Measurements from ENCODE around the gene CCM2. TPM values are rescaled to one million over a fixed set of nuclear protein-coding genes. Genes with fewer than 3 reads are reported as not detected.
A peak's percentile ranks its signal among the peaks of the same experiment; 100 is the strongest.

CCM2 gene
- total and polyA plus RNA-seq, 2 of the 8 experiments (the other 6 are each of a cell fraction or from before 2014, with no cell fraction given): 31.6 to 41.2 TPM

Small RNA genes within 50 kb of the gene (small RNA-seq; reads per million reads assigned to genes)
- 1.9 reads per million, percentile 12 among the genes with 10 or more reads in this experiment for gene SNORA5A (ENCODE audit: insufficient read depth)
- gene SNORA5B (ENCODE audit: insufficient read depth): not detected
- gene SNORA5C (ENCODE audit: insufficient read depth): 6.7 reads per million, percentile 72 among the genes with 10 or more reads in this experiment

Other genes starting within 250 kb of the CCM2 start
- 2,865 and 2,888 TPM in 2 replicates for gene PPIA, start 203.5 kb upstream of the CCM2 start, total RNA-seq (2021; fragmentation: NEBNext Ultra II Directional; extraction: Animal tissue kit (Norgen Biotek cat#: 25700))
- 3,630 and 5,394 TPM in 2 replicates for gene PPIA, start 203.5 kb upstream of the CCM2 start, polyA plus RNA-seq (2011; rRNA removed)
- gene H2AZ2, start 152.1 kb upstream of the CCM2 start, total RNA-seq (2021; fragmentation: NEBNext Ultra II Directional; extraction: Animal tissue kit (Norgen Biotek cat#: 25700)): 187 and 190 TPM in 2 replicates
- 150 and 168 TPM in 2 replicates for gene H2AZ2, start 152.1 kb upstream of the CCM2 start, polyA plus RNA-seq (2011; rRNA removed)
- gene PURB, start 114.7 kb upstream of the CCM2 start, total RNA-seq (2021; fragmentation: NEBNext Ultra II Directional; extraction: Animal tissue kit (Norgen Biotek cat#: 25700)): 21.9 and 22.7 TPM in 2 replicates
- 3.0 and 3.3 TPM in 2 replicates for gene PURB, start 114.7 kb upstream of the CCM2 start, polyA plus RNA-seq (2011; rRNA removed)
- gene MYO1G, start 21.2 kb upstream of the CCM2 start, total RNA-seq (2021; fragmentation: NEBNext Ultra II Directional; extraction: Animal tissue kit (Norgen Biotek cat#: 25700)): 0.11 and 0.19 TPM in 2 replicates
- gene MYO1G, start 21.2 kb upstream of the CCM2 start, polyA plus RNA-seq (2011; rRNA removed): 0.08 and 0.11 TPM in 2 replicates
- gene NACAD, start 88.8 kb downstream of the CCM2 start, total RNA-seq (2021; fragmentation: NEBNext Ultra II Directional; extraction: Animal tissue kit (Norgen Biotek cat#: 25700)): 6.0 and 6.4 TPM in 2 replicates
- gene NACAD, start 88.8 kb downstream of the CCM2 start, polyA plus RNA-seq (2011; rRNA removed): 1.3 and 2.7 TPM in 2 replicates
- gene TBRG4, start 111.5 kb downstream of the CCM2 start, total RNA-seq (2021; fragmentation: NEBNext Ultra II Directional; extraction: Animal tissue kit (Norgen Biotek cat#: 25700)): 137 and 146 TPM in 2 replicates
- 110 and 134 TPM in 2 replicates for gene TBRG4, start 111.5 kb downstream of the CCM2 start, polyA plus RNA-seq (2011; rRNA removed)
- 0.88 and 0.92 TPM in 2 replicates for gene RAMP3, start 157.6 kb downstream of the CCM2 start, total RNA-seq (2021; fragmentation: NEBNext Ultra II Directional; extraction: Animal tissue kit (Norgen Biotek cat#: 25700))
- 0.98 and 2.7 TPM in 2 replicates for gene RAMP3, start 157.6 kb downstream of the CCM2 start, polyA plus RNA-seq (2011; rRNA removed)

All from H1 (cell line).